Adrenal gland (tissue), 12 donors: ENCODE measurements around the gene NFIB. TPM values are rescaled to one million over a fixed set of nuclear protein-coding genes. Genes with fewer than 3 reads are reported as not detected.

Experiments used
- DNase-seq, 7 donors: peaks; one replicate each; pipeline ENCODE4 v3.0.0-alpha.2; 2019 to 2020
- H3K27ac ChIP-seq, 5 donors: fragments of 200-600 bp; sonication (generic) in 4 of 5; 1 replicate in 3 of 5; 2 replicates in 2 of 5; pipeline versions ENCODE4 v1.5.1 to v1.8.0; 2016 to 2020; ENCODE audit warnings: mild to moderate bottlenecking in 1 of 5
- H3K27me3 ChIP-seq: fragments of 200-600 bp; 2 replicates; pipeline ENCODE4 v1.8.0; 2021
- H3K36me3 ChIP-seq, 2 donors: fragments of 200-600 bp; replicated peaks in 1 of 2; 1 replicate in 1 of 2; 2 replicates in 1 of 2; pipeline versions ENCODE4 v1.5.1 to v1.8.0; 2018 to 2022
- H3K4me1 ChIP-seq, 2 donors: fragments of 200-600 bp; replicated peaks in 1 of 2; 1 replicate in 1 of 2; 2 replicates in 1 of 2; pipeline versions ENCODE4 v1.5.1 to v1.8.0; 2018 to 2021
- H3K4me3 ChIP-seq, 4 donors: fragments of 200-600 bp; sonication (generic) in 3 of 4; one replicate each; pipeline ENCODE4 v1.5.1; 2016 to 2018
- H3K9me3 ChIP-seq, 3 donors: fragments of 200-600 bp; sonication (generic) in 1 of 3; replicated peaks in 1 of 3; 1 replicate in 2 of 3; 2 replicates in 1 of 3; pipeline versions ENCODE4 v1.5.1 to v1.8.0; 2016 to 2021
- CTCF ChIP-seq, 6 experiments: fragments of 450-650 bp in 4 of 6; fragments of 200-600 bp in 2 of 6; sonication (generic) in 1 of 6; IDR thresholded peaks; 1 replicate in 5 of 6; 2 replicates in 1 of 6; pipeline versions ENCODE4 v1.5.1 to v1.8.0; 2016 to 2021; ENCODE audit warnings: antibody characterized with exemption in 6 of 6, mild to moderate bottlenecking in 2 of 6, moderate library complexity in 1 of 6
- POLR2A ChIP-seq, 2 donors: fragments of 450-650 bp; IDR thresholded peaks; one replicate each; pipeline ENCODE4 v1.6.1; 2017; ENCODE audit warnings: antibody characterized with exemption in 2 of 2, mild to moderate bottlenecking in 2 of 2, moderate library complexity in 1 of 2
- WGBS, 4 donors: extraction: QIAGEN DNeasy Blood & Tissue Kit in 2 of 4; methylation state at CpG; one replicate each; pipeline versions ENCODE4 v1.1.5 to v1.1.7; 2013 to 2017; 5-methylcytosine and 5-hydroxymethylcytosine counted together
- intact Hi-C, 2 donors: fragments of 100-400 bp; cut with DNase I; formaldehyde crosslinking; loops; one replicate each; pipeline versions ENCODE4 v1.14.1 to v1.15.0; 2022 to 2023
- polyA plus RNA-seq, 3 donors: library from polyadenylated mRNA; stranded (reverse); fragments of 200-250 nt in 2 of 3; fragments of 350-450 nt in 1 of 3; fragmentation: Illumina TruSeq in 1 of 3; extraction: RNeasy Lipid Tissue Mini Kit (QIAGEN cat#74804) in 1 of 3; gene quantifications; one replicate each; pipeline ENCODE4 v1.2.3, GENCODE V29; 2013 to 2014
- total RNA-seq, 9 donors: library from RNA; depleted of rRNA in 4 of 9; stranded (reverse); fragments of >200 nt in 4 of 9; fragments of 120-200 nt in 1 of 9; fragmentation: NEBNext Ultra II Directional in 1 of 9; extraction: Animal tissue kit (Norgen Biotek cat#: 25700) in 1 of 9; gene quantifications; one replicate each; pipeline versions ENCODE4 v1.1.0 to v1.2.4, GENCODE V29; 2013 to 2023
- donor health status: healthy with polysubstance abuse.
- donor health status: Bipolar disorder and iron deficiency.
- donor health status: DM: yes; HTN: yes; CAD: no.
- donor health status: DM: no; HTN: no; CAD: no.
- donor health status: DM: no; HTN: no; CAD: no.
- donor health status: DM: yes; HTN: yes; CAD: no.

Gene NFIB
- total and polyA plus RNA-seq, 12 donors = 10.9 to 84.1 (median 43.0) TPM

- Histone ChIP-seq H3K4me3 (peak overlapping the region in 1 of 4 donors; percentile 10), H3K27me3 (no peaks in the 10 kb centered on the region), H3K36me3 (peaks cover 0 to 6% of the 10 kb centered on the region in 2 donors), H3K9me3 (no peaks in the 10 kb centered on the region), H3K27ac (no peak overlapping the region), H3K4me1 (peaks cover 0 to 35% of the 10 kb centered on the region in 2 donors)
- DNase-seq = no peak
- WGBS, 4 donors = 30 to 75% (median 50%) methylated on average over 2 of the region's 2 CpGs
- intact Hi-C loops = no loop called here
- TF ChIP-seq CTCF (IDR thresholded peaks at IDR 0.05) (no peak), POLR2A (IDR thresholded peaks at IDR 0.05) (no peak)
These were observed 4.5 kb downstream of the NFIB start for GRCh38 chr9:14309403-14309802.

GRCh38 chr9:14308853-14309145, 5.1 kb downstream of the NFIB start:
- H3K9me3 ChIP-seq = no peaks in the 10 kb centered on the region
- TF ChIP-seq POLR2A (IDR thresholded peaks at IDR 0.05) (no peak), CTCF (IDR thresholded peaks at IDR 0.05) (no peak)
- H3K4me1 ChIP-seq = peaks cover 0 to 35% of the 10 kb centered on the region in 2 donors
- H3K27ac ChIP-seq = no peak overlapping the region
- H3K27me3 ChIP-seq = no peaks in the 10 kb centered on the region
- 76 to 89% (median 87%) methylated on average over 6 of the region's 6 CpGs for WGBS, 4 donors
- no peak for DNase-seq
- intact Hi-C loops = no loop called here
- peaks cover 0 to 6% of the 10 kb centered on the region in 2 donors for H3K36me3 ChIP-seq
- no peak overlapping the region for H3K4me3 ChIP-seq

GRCh38 chr9:14307989-14308852, 5.7 kb downstream of the NFIB start:
- H3K36me3 ChIP-seq = peaks cover 0 to 6% of the 10 kb centered on the region in 2 donors
- DNase-seq = no peak
- H3K27me3 ChIP-seq = no peaks in the 10 kb centered on the region
- TF ChIP-seq POLR2A (IDR thresholded peaks at IDR 0.05) (no peak), CTCF (IDR thresholded peaks at IDR 0.05) (no peak)
- WGBS, 4 donors = 77 to 94% (median 84%) methylated on average over 9 of the region's 9 CpGs
- intact Hi-C loops = no loop called here
- H3K4me1 ChIP-seq = peaks cover 0 to 36% of the 10 kb centered on the region in 2 donors
- no peak overlapping the region for H3K4me3 ChIP-seq
- no peaks in the 10 kb centered on the region for H3K9me3 ChIP-seq
- H3K27ac ChIP-seq = no peak overlapping the region

DNA sequence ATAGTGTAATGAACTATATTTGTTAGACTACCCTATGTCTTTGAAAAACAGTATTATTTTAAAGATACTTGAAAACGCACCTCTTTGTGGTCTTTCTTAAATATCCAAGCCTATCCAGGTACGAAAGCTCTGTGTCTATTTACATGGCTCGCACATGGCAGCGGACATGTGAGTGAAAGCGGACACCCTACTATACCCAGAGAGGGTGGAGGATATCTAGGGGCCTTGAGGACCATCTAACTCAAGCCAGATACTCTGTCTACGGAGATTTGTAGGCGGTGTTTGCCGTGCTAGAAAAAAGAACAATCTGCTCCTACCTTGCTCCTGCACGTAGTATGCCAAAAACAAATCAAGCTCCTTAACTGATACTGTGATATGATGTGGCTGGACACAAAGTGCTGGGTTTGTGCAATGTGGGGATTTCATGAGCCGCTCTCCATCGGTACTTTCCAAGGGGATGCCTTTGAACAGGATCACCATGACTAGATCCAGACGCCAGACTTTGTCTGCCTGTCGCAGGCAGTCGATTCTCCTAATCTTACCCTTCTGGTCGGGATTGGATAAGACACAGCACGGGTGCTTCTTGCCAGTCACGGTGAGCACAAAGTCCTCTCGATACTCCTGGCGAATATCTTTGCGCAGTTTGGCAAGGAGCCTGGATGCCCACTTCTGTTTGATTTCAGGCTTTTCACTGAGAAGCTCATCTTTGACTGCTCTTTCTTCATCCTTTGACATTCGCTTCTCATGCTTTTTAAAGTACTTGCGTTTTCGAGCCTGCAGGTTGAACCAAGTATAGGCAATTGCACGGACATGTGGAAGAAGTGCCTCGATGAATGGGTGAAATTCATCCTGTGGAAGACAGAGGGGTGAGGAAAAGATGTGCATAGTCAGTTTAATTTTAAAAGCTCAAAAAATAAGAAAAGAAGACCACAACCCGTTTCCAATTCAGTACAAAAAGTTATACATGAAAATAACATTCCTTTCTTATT, 7.0 kb downstream of the NFIB start:
- DNase-seq = no peak
- intact Hi-C loops = no loop called here
- Histone ChIP-seq H3K9me3 (no peaks in the 10 kb centered on the region), H3K4me3 (no peak overlapping the region), H3K27me3 (no peaks in the 10 kb centered on the region), H3K27ac (no peak overlapping the region), H3K36me3 (peaks cover 0 to 6% of the 10 kb centered on the region in 2 donors), H3K4me1 (peaks cover 9 to 46% of the 10 kb centered on the region in 2 donors)
- WGBS, 4 donors = 91 to 96% (median 95%) methylated on average over 24 to 26 of the region's 26 CpGs
- TF ChIP-seq POLR2A (IDR thresholded peaks at IDR 0.05) (no peak), CTCF (IDR thresholded peaks at IDR 0.05) (no peak)
